HG03159 (cell line): ENCODE measurements around the gene RNU6-1.

Experiments
- ATAC-seq: cut with Tn5 transposase; IDR thresholded peaks from one replicate; pipeline ENCODE4 v1.9.1; 2021; ENCODE audit warnings: mild to moderate bottlenecking, moderate library complexity; ENCODE audit not compliant: unreplicated experiment

Gene RNU6-1

DNA sequence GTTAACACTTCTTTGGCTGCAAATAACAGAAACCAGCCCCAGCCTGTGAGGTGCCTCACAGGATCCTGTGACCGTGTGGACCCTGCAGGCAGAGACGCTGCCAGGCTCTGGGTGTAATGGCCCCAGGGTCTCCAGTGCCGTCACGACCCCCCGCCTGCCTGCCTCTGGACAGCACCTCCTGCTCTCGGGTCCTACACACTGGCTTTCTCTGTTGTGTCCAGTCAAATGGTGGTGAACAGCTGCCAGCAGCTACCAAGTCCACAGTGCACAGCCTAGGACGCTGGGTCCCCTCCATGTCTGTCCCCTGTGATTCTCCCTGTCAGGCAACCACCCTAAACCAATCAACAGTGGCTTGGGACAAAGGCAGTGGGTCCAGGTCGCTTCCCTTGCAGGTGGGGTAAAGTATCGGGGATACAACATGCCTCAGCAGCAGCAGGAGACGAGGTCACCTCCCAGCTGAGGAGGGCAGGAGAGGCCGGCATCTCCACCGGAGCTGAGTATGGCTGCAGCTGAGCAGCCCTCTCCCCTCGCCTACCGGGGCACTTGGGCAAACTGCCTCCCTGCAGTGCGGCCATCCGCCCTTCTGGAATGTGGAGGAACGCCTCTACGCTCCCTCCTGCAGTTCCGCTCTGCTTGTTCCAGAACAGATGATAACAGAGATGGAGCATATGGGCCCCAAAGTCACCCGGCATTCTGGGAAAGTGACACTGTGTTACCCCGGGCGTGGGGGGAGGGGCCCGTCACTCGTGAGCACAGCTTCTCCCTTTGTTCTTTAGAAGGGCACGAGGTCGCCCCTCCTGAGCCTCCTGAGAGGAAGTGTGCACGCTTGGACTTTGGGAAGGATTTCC, 35.6 kb downstream of the RNU6-1 start:
- no peak for ATAC-seq

DNA sequence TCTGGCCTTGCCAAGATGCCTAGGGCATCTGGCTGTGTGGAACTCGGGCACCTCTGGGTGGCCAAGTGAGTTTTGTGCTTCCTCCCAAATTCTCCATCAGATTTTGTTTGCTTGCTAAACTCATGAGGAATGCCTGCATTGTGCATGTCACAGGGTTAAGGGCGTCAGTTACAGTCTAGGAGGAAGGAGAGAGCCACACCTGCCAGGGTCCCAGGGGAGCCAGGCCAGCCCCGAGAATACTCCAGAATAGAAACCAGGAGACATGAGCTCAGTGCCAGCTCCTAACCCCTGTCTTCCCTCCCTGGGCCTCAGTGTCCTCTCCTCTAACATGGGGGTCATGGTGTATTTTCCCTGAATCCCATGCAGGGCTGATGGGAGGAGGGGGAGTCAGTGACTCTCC, 36.5 kb downstream of the RNU6-1 start:
- ATAC-seq: no peak

DNA sequence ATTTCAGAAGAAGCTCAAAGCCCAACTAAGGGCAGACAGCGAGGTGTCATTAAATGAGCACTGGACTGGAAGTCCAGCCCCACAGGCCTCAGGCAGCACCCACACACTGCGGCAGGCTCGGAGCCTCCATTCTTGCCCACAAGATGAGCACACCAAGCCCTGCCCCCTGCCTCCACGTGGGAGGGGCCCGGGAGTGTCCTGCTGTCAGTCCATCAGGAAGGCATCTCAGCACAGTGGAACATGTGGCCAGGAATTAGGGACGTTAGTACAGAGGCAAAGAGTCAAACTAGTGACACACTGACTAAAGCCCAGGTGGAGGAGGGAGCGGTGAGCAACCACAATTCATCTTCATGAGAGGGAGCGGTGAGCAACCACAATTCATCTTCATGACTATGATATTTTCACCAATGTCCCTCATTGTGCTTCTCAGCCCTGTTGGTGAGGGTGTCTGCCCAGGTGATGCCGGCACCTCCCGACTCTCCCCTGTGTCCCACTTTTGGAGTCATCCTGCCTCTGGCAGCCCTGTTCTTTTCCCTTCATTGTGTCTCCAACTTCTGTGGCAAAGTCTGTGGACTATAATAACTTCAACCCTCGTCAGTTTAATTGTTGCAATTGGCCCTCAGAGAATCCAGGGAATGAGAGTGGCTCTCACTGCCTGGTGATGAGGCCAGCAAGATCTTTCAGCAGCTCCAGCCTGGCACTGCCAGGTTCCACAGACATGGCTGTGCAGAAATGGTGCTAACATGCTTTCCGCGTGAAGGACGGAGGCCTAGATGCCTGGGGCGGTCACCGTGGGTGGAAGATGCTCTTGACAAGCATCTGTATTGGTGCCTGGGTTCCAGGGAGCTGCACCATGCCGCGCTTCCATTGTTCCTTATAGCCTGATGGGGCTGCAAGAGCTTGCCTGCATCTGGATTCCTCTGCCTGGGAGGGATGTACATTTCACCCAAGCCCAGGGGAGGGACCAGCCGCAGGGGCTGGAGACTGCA, 37.6 kb downstream of the RNU6-1 start:
- ATAC-seq: no peak

DNA sequence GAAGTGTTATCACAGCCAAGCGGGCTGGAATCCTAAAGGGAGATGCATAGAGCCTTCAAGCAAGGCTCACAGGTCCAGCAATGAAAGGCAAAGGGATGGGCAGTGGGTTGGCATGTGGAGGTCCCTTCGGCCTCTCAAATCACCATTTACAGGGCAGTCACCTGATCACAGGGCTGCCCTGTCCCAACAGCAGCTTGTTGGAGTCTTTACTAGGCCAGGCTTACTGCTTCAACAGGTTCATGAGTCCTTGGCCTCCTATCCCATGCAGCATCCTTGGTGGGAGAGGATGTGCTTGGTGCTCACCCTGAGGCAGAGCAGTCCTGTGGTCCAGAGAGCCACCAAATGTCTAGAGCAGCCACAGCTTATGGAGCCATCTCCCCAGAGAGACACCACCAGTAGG, 38.7 kb downstream of the RNU6-1 start:
- ATAC-seq: no peak

DNA sequence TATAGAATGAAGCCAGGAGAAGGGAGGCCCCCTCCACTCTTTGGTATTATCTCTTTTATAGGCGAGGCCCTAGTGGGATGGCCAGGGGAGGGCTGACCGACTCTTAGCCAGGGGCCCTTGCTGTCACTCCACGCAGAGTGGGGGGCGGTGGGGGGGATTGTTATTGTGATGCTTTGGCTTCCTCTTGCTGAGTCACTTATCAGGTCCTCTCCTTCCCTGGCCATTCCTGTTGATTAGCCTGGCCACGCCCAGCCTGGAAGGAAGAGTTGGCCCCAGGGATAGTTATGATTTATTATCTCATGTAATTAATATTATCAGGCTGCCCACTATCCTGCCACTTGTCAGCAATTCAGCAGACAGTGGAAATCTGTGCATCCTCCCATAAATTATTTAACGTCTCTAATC, 40.0 kb downstream of the RNU6-1 start:
- ATAC-seq: no peak

DNA sequence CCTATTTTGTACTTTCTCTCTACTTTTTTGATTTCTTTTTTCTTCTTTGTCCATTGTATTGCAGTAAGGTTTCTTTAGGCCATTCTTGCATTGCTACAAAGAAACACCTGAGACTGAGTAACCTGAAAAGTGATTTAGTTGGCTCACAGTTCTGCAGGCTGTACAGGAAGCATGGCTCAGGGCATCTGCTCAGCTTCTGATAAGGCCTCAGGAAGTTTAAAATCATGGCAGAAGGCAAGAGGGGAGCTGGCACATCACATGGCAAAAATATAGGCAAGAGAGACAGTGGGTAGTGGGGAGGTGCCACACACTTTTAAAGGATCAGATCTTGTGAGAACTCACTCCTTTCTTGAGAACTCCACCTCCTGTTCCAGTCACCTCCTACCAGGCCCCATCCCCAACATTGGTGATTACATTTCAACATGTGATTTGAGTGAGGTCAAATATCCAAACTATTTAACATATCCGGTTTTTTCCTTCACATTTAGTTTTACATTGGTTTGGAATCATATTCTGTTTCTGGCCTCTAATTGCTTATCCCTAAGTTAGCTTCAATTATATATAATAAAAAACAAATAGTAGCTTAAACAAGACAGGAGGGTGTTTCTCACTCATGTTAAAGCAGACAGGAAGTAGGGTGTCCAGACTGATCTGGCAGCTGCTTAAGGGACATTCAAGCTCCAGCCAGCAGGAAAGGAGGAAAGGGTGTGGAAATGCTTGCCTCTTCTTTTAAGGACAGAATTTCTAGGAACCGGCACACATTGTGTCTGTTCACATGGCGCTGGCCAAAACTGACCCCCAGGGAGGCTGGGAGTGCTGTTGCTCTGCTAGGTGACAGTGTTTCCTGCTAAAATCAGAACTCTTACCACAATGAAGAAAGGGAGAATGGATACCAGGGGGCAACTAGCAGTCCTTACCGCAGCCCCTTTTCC, 43.4 kb downstream of the RNU6-1 start:
- ATAC-seq: no peak

DNA sequence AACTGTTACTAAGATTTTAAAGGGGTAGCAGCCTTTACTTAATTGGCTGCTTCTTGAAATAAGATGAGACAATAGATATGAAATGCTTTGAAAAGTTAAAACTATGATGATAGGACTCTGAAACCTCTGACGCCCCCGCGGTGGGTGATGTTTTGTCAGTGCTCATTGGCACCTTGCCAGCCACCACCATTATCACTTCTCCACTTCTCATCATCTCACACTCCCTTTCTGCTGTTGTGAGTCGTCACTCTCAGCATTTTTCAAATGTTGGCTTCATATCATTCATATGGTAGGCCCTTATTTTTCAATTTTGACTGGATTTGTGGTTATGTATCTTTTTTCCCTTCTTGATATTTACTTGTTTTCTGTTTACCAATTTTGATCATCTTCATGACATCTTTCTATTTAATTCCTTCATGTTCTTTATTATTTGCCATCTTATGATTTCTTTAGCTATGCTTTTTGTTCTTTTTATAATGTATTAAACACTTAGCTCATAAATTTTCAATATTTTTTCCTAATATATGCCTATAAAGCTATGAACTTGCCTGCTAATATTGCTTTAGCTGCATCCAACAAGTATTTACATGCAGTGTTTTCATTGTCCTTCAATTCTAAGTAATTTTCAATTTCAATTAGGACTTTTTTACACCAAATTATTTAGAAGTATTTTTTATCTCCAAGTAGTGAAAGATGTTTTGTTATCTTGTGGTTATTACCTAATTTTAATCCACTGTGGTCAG, 44.8 kb downstream of the RNU6-1 start:
- ATAC-seq: no peak

DNA sequence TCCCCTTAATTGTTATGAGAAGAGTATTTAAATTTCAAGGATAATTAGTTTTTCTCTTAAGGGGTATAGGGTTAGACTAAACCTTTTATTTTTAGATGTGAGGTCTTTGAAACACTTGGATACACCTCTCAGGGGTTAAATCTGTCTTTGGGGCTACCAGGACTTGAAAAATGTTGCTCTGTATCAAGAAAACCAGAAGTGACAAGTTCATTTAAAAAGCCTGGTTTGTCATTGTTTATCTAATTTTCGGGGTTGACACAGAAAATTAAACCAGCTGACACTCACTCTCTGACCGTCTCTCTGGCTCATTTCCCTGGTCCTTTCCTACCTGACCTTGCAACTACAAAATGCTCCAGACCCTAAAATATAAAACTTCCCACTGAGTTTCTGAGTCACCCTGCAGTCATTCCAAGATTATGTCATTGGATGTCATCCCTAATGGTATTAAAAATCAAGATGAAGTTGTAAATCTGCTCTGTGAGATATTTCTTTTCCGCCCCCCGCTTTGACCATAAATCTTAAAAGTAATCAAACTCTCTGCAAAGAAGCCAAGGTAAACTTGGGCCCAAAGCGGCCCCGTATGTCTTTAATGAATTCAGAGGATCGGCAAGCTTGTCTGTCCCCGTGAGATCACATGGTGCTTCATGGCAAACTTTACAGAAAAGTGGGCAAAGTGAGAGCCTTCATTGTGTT, 47.4 kb downstream of the RNU6-1 start:
- no peak for ATAC-seq

DNA sequence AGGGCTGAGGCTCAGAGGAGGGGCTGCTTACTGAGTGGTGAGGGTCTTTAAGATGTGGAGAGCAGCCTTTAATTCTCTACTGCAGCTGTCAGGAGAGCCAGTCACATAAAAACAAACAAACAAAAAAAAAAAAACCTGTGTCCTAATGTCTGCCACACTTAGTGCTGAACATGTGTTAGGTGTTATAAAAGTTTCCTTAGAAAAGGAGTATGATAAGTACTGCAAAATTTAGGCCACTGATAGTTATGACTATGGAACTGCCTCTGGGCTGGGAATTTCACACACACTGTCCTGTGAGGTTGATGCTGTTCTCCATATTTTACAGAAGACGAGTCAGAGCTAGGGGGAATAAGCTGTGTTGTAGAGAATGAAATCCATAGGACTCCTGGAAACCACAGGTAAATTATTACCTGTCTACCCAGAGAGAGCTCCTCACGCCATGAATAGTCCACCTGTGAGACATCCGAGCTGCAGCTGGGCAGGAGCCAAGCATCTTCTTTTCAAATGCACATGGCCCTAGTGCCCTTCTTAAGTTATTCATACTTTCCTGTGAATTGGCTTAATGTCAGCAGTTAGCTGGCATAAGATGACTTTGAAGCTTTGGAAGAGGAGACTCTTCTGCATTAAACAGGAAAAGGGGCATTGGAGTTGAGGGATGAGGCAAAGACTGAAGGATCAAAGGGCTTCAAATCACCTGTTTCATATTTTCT, 49.1 kb downstream of the RNU6-1 start:
- ATAC-seq: no peak
